Measurements from ENCODE around the gene RERE.

RERE gene

GRCh38 chr1:8682573-8682972 is 134.9 kb downstream of the RERE start:
- H3K9me3 Mint-ChIP-seq: no peaks in the 10 kb centered on the region
- no peak overlapping the region for H3K27ac Mint-ChIP-seq
- no peak overlapping the region for H3K4me3 Mint-ChIP-seq
- intact Hi-C loops (cut with micrococcal nuclease): no loop called here
- no peaks in the 10 kb centered on the region for H3K27me3 Mint-ChIP-seq
- H3K4me1 Mint-ChIP-seq (ENCODE audit: low read depth): peaks cover 18% of the 10 kb centered on the region
- no peaks in the 10 kb centered on the region for H3K36me3 Mint-ChIP-seq (ENCODE audit: low read depth)

GRCh38 chr1:8681911-8682310 is 135.5 kb downstream of the RERE start:
- intact Hi-C loops (cut with micrococcal nuclease): no loop called here
- no peaks in the 10 kb centered on the region for H3K36me3 Mint-ChIP-seq (ENCODE audit: low read depth)
- no peak overlapping the region for H3K27ac Mint-ChIP-seq
- no peaks in the 10 kb centered on the region for H3K27me3 Mint-ChIP-seq
- no peaks in the 10 kb centered on the region for H3K9me3 Mint-ChIP-seq
- H3K4me3 Mint-ChIP-seq: no peak overlapping the region
- peaks cover 14% of the 10 kb centered on the region for H3K4me1 Mint-ChIP-seq (ENCODE audit: low read depth)

GRCh38 chr1:8680664-8681650 is 136.5 kb downstream of the RERE start:
- Mint-ChIP-seq H3K36me3 (ENCODE audit: low read depth) (no peaks in the 10 kb centered on the region), H3K27me3 (no peaks in the 10 kb centered on the region), H3K4me1 (ENCODE audit: low read depth) (peaks cover 12% of the 10 kb centered on the region), H3K4me3 (no peak overlapping the region), H3K9me3 (no peaks in the 10 kb centered on the region), H3K27ac (no peak overlapping the region)
- intact Hi-C loops (cut with micrococcal nuclease): no loop called here

GRCh38 chr1:8679929-8680663 is 137.3 kb downstream of the RERE start:
- peaks cover 13% of the 10 kb centered on the region for H3K4me1 Mint-ChIP-seq (ENCODE audit: low read depth)
- intact Hi-C loops (cut with micrococcal nuclease): no loop called here
- H3K27me3 Mint-ChIP-seq: no peaks in the 10 kb centered on the region

GRCh38 chr1:8679395-8679800 is 138.0 kb downstream of the RERE start:
- intact Hi-C loops (cut with micrococcal nuclease): no loop called here

More at GRCh38 chr1:8679929-8680663, 137.3 kb downstream of the RERE start:
- Mint-ChIP-seq H3K27ac (no peak overlapping the region), H3K36me3 (ENCODE audit: low read depth) (no peaks in the 10 kb centered on the region), H3K4me3 (no peak overlapping the region), H3K9me3 (no peaks in the 10 kb centered on the region)

GRCh38 chr1:8678673-8679394 is 138.6 kb downstream of the RERE start:
- Mint-ChIP-seq H3K4me3 (no peak overlapping the region), H3K9me3 (no peaks in the 10 kb centered on the region), H3K4me1 (ENCODE audit: low read depth) (peaks cover 14% of the 10 kb centered on the region), H3K36me3 (ENCODE audit: low read depth) (no peaks in the 10 kb centered on the region), H3K27me3 (no peaks in the 10 kb centered on the region), H3K27ac (no peak overlapping the region)
- intact Hi-C loops (cut with micrococcal nuclease): no loop called here

More at GRCh38 chr1:8679395-8679800, 138.0 kb downstream of the RERE start:
- Mint-ChIP-seq H3K27ac (no peak overlapping the region), H3K4me3 (no peak overlapping the region), H3K9me3 (no peaks in the 10 kb centered on the region), H3K36me3 (ENCODE audit: low read depth) (no peaks in the 10 kb centered on the region), H3K27me3 (no peaks in the 10 kb centered on the region), H3K4me1 (ENCODE audit: low read depth) (peaks cover 14% of the 10 kb centered on the region)

GRCh38 chr1:8677782-8678181 is 139.7 kb downstream of the RERE start:
- H3K4me3 Mint-ChIP-seq: no peak overlapping the region

GRCh38 chr1:8676813-8677212 is 140.6 kb downstream of the RERE start:
- peaks cover 14% of the 10 kb centered on the region for H3K4me1 Mint-ChIP-seq (ENCODE audit: low read depth)
- no peak overlapping the region for H3K4me3 Mint-ChIP-seq
- H3K36me3 Mint-ChIP-seq (ENCODE audit: low read depth): no peaks in the 10 kb centered on the region
- H3K27ac Mint-ChIP-seq: no peak overlapping the region
- no peaks in the 10 kb centered on the region for H3K27me3 Mint-ChIP-seq
- no peaks in the 10 kb centered on the region for H3K9me3 Mint-ChIP-seq
- intact Hi-C loops (cut with micrococcal nuclease): no loop called here

More at GRCh38 chr1:8677782-8678181, 139.7 kb downstream of the RERE start:
- Mint-ChIP-seq H3K4me1 (ENCODE audit: low read depth) (peaks cover 14% of the 10 kb centered on the region), H3K27me3 (no peaks in the 10 kb centered on the region), H3K27ac (no peak overlapping the region), H3K36me3 (ENCODE audit: low read depth) (no peaks in the 10 kb centered on the region), H3K9me3 (no peaks in the 10 kb centered on the region)
- intact Hi-C loops (cut with micrococcal nuclease): no loop called here

- Mint-ChIP-seq H3K27ac (no peak overlapping the region), H3K4me1 (ENCODE audit: low read depth) (peaks cover 16% of the 10 kb centered on the region), H3K27me3 (no peaks in the 10 kb centered on the region), H3K9me3 (no peaks in the 10 kb centered on the region), H3K4me3 (no peak overlapping the region), H3K36me3 (ENCODE audit: low read depth) (no peaks in the 10 kb centered on the region)
- intact Hi-C loops (cut with micrococcal nuclease): no loop called here
Measured at GRCh38 chr1:8676072-8676471, 141.4 kb downstream of the RERE start.

- H3K27ac Mint-ChIP-seq: peak overlapping the region; percentile 45
- no peak overlapping the region for H3K4me3 Mint-ChIP-seq
- no peaks in the 10 kb centered on the region for H3K9me3 Mint-ChIP-seq
- intact Hi-C loops (cut with micrococcal nuclease): loop anchor here (5.0 kb wide), 1 partner anchor 52 kb away; no protein-coding TSS in a partner anchor
- H3K4me1 Mint-ChIP-seq (ENCODE audit: low read depth): peaks cover 25% of the 10 kb centered on the region
- H3K36me3 Mint-ChIP-seq (ENCODE audit: low read depth): no peaks in the 10 kb centered on the region
- no peaks in the 10 kb centered on the region for H3K27me3 Mint-ChIP-seq
Measured at GRCh38 chr1:8674912-8675311, 142.5 kb downstream of the RERE start.

GRCh38 chr1:8674481-8674880 is 143.0 kb downstream of the RERE start:
- H3K4me1 Mint-ChIP-seq (ENCODE audit: low read depth): peaks cover 25% of the 10 kb centered on the region
- no peak overlapping the region for H3K4me3 Mint-ChIP-seq
- H3K27ac Mint-ChIP-seq: peak overlapping the region; percentile 45
- H3K9me3 Mint-ChIP-seq: no peaks in the 10 kb centered on the region
- intact Hi-C loops (cut with micrococcal nuclease): loop anchor here (5.0 kb wide), 1 partner anchor 53 kb away; no protein-coding TSS in a partner anchor
- H3K27me3 Mint-ChIP-seq: no peaks in the 10 kb centered on the region
- H3K36me3 Mint-ChIP-seq (ENCODE audit: low read depth): no peaks in the 10 kb centered on the region

- Mint-ChIP-seq H3K4me1 (ENCODE audit: low read depth) (peaks cover 19% of the 10 kb centered on the region), H3K9me3 (no peaks in the 10 kb centered on the region), H3K4me3 (no peak overlapping the region), H3K27ac (no peak overlapping the region), H3K36me3 (ENCODE audit: low read depth) (no peaks in the 10 kb centered on the region), H3K27me3 (no peaks in the 10 kb centered on the region)
- intact Hi-C loops (cut with micrococcal nuclease): loop anchor here (5.0 kb wide), 1 partner anchor 56 kb away; no protein-coding TSS in a partner anchor
Measured at GRCh38 chr1:8671306-8671917, 146.0 kb downstream of the RERE start.

- Mint-ChIP-seq H3K27ac (no peak overlapping the region), H3K9me3 (no peaks in the 10 kb centered on the region), H3K4me3 (no peak overlapping the region), H3K4me1 (ENCODE audit: low read depth) (peaks cover 19% of the 10 kb centered on the region), H3K27me3 (no peaks in the 10 kb centered on the region), H3K36me3 (ENCODE audit: low read depth) (no peaks in the 10 kb centered on the region)
- intact Hi-C loops (cut with micrococcal nuclease): loop anchor here (5.0 kb wide), 1 partner anchor 57 kb away; no protein-coding TSS in a partner anchor
Measured at GRCh38 chr1:8670371-8670818, 147.0 kb downstream of the RERE start.
